ELR (cell line): ENCODE data around the gene PEMT.

Source experiments
- DNase-seq: peaks from one replicate; pipeline ENCODE4 v3.0.0-alpha.2; 2015; ENCODE audit warnings: low read depth

The PEMT gene

DNA sequence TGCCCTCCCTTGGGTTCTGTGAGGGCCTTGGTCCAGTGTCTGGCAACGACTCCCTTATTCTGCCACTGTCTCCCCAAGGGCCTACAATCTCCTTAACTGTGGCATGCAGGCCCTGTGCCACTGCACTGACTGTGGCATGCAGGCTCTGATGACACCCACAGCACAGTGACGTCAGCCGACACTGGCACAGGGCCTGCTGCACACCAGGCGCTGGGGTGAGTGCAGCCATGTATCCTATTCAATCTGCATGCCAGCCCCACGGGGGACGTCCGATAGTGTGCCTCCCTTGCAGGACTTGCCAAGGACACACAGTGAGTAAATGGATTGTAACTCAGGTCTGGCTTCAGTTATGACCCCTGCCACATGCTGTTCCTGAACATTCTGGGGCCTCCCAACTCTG is 55.6 kb downstream of the PEMT start:
- no peak for DNase-seq

DNA sequence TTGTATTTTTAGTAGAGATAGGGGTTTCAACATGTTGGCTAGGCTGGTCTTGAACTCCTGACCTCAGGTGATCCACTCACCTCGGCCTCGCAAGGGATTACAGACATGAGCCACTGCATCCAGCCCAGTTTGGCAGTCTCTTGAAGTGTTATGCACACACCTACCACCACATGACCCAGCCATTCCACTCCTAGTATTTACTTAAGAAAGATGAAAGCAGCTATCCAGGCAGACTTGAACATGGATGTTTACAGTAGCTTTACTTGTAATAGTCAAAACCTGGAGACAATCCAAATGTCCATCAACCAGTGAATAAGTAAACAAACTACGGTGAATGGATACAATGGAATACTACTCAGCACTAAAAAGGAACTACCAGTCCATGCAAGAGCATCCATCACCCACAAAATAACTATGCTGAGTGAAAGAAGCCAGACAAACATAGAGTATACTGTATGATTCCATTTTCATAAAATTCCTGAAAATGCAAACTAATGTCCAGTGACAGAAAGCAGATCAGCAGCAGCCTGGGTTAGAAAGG is 57.5 kb downstream of the PEMT start:
- no peak for DNase-seq

GRCh38 chr17:17532991-17533390 is 58.5 kb downstream of the PEMT start:
- no peak for DNase-seq

- no peak for DNase-seq
Observed at GRCh38 chr17:17531156-17531555, 60.4 kb downstream of the PEMT start.

- DNase-seq, result no peak
Observed at GRCh38 chr17:17528696-17529652, 62.5 kb downstream of the PEMT start.

- no peak for DNase-seq
Observed at GRCh38 chr17:17527956-17528500, 63.5 kb downstream of the PEMT start.

DNA sequence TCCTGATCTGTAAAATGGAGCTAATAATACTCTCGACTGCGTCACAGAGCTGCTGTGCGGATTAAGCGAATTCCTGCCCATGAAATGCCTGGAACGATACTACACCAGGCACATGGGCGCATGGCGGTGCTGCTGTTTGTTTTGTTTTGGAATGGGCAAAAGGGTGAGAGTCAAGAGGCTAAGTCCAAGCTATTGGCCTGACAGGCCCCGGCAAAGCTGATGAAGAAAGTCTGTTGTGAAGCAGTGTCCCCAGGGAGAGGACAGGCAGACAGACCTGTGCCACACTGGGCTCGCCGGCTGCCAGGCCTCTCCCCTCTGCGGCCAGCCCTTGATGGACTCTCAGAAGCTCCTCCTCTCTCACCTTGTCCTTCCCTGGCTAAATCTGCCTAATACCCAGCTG is 64.0 kb downstream of the PEMT start:
- no peak for DNase-seq

- DNase-seq, result no peak
Observed at GRCh38 chr17:17526369-17526768, 65.1 kb downstream of the PEMT start.

- no peak for DNase-seq
Observed at GRCh38 chr17:17525956-17526355, 65.6 kb downstream of the PEMT start.

DNA sequence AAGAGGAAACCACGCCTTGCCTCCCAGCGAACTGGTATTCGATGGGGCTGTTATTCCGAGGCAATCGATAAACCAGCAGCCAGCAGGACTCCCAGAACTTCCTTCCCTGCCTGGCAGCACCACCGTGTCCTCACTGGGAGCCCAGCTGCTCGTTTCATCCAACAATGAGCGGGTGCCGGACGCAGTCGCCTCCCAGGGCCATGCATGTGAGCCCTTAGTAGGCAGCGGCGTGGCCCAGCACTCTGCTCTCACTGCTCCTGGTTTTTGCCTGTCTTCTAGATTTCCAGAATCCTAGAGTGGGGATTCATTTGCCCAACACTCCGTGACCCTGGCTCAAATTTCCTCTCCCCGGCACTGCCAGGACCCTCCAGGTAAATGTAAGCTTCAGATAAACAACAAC is 66.2 kb downstream of the PEMT start:
- no peak for DNase-seq

DNA sequence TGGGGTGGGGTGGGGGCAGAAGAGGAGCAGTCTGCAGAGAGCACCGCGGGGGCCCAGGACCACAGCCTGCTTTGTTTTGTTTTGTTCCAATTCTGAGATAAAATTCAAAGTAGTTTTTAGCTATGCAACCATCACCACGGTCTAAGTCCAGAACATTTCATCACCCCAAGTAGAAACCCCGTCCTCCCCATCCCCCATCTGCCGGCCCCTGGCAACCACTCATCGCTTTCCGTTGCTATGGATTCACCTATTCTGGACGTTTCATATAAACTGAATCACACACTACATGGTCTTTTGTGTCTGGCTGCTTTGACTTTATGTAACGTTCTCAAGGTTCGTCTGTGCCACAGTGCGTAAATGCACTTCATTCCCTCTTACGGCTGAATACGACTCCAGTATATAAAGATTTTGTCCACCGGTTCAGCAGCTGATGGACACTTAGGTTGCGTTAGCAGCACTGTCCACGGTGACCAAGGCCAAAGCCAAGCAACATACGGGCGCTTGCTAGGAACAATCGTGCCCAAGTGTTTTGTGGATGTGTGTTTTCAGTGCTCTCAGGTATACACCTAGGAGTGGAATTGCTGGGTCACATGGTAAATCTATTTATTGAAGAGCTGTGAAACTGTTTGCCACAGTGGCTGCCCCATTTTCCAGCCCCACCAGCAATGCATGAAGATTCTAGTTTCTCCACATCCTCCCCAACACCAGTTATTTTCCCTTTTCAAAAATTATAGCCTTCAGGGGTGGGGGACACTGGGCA is 67.6 kb downstream of the PEMT start:
- DNase-seq, result no peak

- DNase-seq, result no peak
Observed at GRCh38 chr17:17523001-17523730, 68.3 kb downstream of the PEMT start.

DNA sequence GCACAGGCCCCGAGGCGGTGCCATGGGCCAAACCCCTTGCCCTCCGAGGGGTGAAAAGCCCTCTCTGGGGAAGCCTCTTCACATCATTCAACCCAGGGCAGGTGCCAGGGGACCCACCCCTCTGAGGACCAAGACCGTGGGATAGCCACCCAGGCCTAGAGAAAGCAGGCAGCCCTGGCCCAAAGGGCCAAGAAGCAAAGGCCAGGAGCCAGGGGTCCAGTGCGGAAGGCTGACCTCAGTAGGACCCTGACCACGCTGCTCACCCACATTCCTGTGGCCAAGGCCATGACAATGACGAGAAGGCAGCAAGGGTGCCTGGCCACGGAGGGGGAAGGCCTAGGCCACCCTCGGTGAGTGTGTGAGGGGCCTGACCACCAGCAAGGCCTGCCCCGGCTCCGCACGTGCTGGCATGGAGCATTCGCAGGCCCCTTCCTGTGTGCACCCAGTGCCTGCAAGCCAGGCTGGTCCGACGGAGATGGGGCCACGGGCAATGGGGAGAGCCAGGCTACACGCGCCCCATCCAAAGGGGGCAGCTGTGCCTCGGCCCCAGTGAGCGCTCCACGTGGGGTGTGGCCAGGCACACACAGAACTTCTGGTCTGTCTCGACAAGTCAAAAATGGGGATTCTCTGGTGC is 70.8 kb downstream of the PEMT start:
- no peak for DNase-seq

DNA sequence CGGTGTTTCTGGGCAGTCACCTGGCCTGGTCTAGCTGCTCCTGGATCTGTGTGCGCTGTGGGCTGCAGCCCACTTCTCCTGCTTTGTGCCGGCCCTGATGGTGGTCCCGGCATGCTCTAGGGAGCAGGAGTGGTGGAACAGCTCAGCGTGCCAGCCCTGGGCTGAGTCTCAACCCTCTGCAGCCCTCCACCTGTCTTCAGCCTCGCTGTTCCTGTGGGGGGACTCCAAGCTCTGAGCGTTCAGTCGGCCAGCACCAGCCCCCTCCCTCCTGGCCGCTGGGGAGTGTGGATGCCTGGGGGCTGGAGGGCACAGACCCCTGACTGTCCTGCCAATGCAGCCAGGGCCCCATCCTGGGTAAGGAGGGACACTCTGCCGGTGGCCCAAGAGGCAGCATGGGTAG is 71.6 kb downstream of the PEMT start:
- DNase-seq, result no peak

DNA sequence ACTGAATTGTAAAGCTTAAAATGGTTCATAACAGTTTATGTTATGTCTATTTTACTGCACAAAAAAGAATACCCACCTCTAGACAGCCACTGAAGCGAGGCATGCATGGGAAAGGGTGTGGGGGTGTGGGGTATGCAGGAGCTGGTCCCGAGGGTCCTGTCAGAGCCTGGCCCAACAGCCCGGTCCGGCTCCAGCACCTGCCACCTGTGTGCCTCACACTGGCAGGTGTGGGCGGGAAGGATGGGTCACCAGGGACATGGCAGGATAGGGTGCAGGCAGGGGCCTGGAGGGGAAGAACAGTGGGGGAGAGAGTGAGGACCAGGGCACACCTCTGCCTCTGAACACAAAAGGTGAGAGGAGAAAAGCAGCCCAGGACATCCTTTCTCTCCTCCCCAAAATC is 72.6 kb downstream of the PEMT start:
- no peak for DNase-seq

DNA sequence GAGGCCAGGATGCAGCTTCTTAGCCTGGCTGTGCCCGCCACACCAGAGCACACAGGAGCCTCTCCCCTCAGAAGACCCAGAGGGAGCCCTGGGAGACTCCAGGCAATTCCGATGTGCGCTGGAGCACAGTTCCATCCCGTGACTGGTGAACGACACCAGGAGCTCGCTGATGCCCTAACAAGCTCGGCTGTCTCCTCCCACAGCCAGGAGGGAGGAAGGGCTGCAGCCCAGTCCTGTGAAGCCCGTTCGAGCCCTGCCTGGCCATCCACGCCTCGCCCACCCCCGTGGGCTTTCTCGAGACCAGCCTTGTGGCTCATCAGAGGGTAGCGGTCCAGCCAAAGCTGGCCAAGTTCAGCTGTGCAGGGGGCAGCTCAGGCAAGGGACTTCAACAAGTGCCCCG is 73.5 kb downstream of the PEMT start:
- no peak for DNase-seq

GRCh38 chr17:17516941-17517720 is 74.4 kb downstream of the PEMT start:
- DNase-seq, result no peak

- peak; percentile 84 for DNase-seq
Observed at GRCh38 chr17:17515934-17516930, 75.3 kb downstream of the PEMT start.
